Upper lobe of left lung (tissue), 4 donors: ENCODE data around the gene SRCIN1.
A peak's percentile ranks its signal among the peaks of the same experiment; 100 is the strongest.

ENCODE experiments used
- CTCF ChIP-seq, 6 experiments: fragments of 450-650 bp in 4 of 6; fragments of 200-600 bp in 2 of 6; sonication (generic) in 2 of 6; IDR thresholded peaks; one replicate each; pipeline ENCODE4 v1.5.1; 2016 to 2019; ENCODE audit warnings: antibody characterized with exemption in 6 of 6
- POLR2A ChIP-seq, 4 donors: fragments of 450-650 bp; IDR thresholded peaks; one replicate each; pipeline ENCODE4 v1.5.1; 2016 to 2017; ENCODE audit warnings: antibody characterized with exemption in 4 of 4, mild to moderate bottlenecking in 2 of 4

- TF ChIP-seq CTCF (IDR thresholded peaks at IDR 0.05) = peak; percentile 68 to 98 (median 94)
- TF ChIP-seq POLR2A (IDR thresholded peaks at IDR 0.05) = no peak
Observed at GRCh38 chr17:38557836-38558727, 47.7 kb downstream of the SRCIN1 start.
